NCI-H82 treated with DMSO at 0.1 percent for 48 hours (cell line): Measurements from ENCODE around the gene GLDN.
"Not testable (repeated sequence)": the region's sequence is repeated elsewhere in the genome, so short reads cannot be mapped to it uniquely, and the experiment has no call there.

Source experiments
- DNase-seq: peaks from one replicate; lab custom pipeline; 2025; ENCODE audit not compliant: unreplicated experiment; lab: John Stamatoyannopoulos, UW

The GLDN gene

DNA sequence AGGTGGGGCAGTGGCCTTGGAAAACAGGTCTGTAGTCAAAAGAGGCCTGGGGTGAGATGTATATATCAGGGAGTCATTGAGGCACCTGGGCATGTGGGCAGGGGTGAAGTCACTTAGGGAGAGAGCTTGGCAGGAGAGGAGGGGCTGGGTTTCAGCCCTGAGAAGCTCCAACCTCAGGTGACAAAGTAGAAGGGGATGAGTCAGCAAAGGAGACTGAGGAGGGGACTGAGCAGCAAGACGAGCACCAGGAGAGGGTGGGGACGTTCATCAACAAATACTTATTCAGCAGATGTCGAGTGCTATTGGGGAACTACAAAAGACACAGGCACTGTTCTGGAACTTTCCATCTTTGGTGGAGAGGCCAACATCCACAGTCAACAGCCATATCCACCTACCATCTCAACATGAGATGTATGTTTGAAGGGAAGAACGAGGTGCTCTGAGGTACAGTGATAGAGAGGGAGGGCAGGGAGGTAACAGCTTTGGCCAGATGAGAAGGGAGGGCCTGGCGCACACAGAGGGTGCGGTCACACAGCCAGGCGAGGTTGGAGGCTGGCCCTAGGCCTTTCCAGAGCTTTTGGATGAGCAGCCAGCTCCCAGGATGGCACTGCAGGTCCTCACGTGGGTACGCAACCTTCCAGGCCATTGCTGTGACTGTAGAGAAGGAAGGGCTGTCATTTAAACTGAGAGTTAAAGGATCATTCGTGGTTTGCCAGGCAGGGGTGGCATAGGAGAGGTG is 45.7 kb downstream of the GLDN start:
- no peak for DNase-seq

DNA sequence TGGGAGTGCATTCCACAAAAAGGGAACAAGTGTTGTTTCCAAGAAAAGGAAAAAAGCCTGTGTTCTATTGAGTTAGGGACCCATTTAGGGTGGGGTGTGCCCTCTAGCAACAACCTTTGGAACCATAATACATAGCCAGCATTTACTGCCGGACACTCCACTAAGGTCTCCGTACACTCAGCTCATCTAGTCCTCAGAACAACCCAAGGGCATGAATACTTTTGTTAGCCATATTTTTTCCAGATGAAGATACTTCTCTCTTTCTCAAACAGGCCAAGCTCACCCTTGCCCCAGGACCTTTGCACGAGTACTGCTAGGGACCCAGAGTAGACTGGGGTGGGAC is 46.2 kb downstream of the GLDN start:
- DNase-seq, result no peak

DNA sequence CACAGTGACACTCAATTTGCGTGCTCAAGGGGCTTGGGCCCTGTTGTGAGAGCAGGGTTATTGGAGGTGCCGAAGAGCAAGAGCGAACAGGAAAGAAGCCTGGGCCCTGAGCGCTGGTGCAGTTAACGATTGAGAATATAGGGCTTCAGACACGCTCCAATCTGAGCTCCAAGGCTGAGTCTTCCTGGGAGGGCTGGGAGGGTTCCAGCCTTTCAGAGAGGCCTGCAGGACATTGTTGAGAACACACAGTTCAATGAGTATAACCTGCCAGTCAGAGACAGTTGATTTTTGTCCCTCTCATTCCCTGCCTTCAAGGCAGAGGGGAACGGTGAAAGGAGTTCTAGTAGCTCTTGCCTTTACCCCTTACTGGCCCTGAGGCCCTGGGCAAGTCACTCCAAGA is 47.3 kb downstream of the GLDN start:
- DNase-seq, result no peak

DNA sequence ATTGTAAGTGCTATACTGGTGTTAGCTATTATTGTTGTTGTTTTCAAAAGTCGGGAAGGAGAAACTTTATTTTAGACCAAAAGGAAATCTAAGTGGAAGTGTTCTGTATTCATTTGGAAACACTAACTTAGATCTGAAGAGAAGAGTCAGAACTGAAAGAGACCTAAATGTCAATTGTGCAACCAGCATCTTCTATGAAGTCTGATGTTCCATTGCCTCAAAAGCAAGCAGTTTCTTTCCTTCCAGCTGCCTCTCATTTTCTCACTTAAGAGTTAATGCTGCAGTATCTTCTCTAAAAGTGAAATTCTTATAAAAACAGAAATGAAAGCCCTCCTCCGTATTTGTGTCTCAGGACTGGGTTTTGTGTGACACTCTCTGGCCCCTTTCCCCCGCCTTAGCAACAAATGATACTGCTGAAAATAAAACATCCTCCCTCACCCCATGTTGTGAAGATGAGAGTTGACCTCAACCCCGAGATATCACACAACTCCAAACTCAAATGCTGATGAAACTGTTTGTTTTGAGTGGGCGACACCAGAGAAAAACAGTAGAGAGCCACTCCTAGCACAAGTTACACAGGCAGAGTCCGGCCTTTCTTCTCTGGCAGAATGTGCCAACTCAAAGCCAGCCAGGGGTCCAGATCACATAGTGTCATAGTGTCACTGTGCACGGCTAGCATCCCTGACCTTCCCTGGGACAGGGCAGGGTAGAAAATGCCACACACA is 48.9 kb downstream of the GLDN start:
- no peak for DNase-seq

DNA sequence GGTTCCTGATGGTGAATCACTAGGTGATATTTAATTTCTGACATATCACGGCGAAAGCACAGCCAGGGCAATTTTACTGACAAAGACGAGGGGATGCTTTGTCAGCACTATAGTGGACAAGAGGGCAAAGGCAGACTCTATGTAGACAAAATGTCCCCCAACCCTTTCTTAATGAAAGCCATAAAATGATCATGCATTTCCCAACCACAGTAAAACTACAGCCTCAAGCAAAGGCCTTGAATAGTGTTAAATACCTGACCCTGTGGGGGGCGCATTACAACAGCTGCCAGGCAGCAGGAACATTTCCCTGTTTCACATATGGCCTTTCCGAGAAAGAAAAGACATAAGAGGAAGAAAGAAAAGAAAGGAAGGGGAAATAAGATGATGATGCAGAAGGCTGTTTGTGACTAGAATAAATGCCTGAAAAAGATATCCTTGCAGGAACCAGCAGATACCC is 49.5 kb downstream of the GLDN start:
- DNase-seq, result no peak

DNA sequence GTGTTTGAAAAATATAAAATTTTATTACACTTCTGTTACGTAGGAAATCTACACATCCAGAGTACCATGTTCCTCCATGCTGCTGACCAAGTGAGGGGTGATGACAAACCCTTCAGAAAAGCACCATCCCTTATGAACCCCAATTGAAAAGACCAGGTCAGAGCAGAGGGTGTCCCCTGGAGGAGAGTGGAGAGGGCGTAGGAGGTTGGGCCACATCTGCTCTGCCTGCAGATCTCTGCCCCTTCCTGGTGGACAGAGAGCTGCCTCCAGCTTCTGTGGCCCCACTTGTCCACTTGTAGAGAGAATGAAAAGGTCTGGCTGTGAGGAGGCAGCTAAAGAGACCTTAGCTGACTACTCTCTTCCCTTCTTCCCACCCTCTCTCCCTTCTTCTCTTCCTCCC is 55.5 kb downstream of the GLDN start:
- DNase-seq, result no peak

DNA sequence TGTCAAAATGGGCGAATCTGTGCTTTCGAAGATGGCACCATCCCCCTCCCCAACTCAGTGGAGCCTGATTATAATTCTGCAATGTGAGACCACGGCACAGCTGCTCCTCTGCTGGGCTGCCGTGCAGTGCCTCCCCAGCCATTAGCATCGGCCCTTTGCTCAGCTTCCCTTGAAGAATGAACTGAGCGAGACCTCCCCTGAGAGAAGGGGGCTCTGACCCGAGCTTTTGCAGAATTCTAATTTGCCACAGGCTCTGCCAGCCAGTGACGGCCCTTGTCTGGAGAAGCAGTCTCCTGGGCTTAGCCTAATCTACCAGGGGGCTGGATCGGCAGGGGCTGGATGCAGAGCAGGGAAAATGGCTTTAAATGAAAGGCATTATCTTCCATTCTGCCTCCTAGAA is 57.2 kb downstream of the GLDN start:
- no peak for DNase-seq

DNA sequence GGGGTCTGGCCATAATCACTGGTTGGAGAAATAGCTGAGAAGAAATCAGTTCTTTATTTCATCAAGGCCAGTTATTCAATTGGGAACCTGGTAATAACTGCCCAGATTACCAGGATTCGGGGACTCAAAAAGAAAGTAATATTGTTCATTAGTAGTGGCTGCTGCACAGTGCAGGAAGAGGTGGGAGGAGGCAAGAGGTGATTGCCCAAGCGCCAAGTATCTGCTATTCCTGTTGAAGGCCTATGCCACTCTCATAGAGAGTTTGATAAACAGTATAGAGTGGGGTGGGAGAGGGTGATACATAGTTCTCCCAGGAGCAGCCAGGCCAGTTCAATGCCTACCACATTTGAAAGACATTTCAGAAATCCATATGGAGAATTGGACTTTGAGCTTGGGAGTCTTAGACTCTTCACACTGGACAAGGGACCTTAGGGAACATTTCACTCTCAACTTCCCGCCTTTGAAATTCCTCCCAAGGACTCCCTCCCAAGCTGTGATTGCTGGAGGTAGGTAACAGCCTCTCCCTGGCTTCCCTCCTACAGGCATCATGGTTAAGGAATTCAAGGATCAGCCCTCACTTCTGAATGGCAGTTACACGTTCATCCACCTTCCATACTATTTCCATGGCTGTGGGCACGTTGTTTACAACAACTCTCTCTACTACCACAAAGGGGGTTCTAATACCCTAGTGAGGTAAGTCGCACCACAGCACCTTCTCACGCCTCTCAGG is 59.8 kb downstream of the GLDN start:
- no peak for DNase-seq

DNA sequence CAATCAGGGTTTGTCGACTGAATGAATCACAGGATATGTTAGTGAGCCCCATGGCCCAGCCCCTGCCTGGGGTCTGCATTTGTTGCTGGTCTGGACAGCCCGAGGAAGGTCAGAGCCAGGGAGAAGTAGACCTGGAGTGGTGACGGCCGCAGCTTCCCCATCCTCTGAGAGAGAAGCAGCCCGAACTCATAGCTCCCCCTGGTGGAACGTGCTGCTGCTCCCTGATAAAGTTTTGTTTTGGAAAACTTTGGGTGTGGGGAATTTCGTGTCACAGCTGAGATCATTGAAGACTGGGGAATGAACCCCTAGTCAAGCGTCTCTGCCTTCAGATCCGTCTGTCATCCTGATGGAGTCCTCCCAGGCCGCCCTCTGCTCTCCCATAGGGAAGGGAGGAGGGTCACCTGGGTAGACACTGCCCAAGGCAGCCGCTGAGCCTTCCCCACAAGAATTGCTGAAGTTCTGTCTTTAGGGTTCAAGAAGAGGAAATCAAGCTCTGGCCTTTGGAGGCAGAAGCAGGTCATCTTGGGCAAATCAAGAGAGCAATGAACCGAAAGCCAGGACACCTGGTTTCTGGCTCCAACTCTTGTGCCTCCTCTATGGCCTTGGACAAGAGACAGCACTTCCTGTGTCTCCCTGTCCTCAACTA is 60.5 kb downstream of the GLDN start:
- DNase-seq, result no peak

DNA sequence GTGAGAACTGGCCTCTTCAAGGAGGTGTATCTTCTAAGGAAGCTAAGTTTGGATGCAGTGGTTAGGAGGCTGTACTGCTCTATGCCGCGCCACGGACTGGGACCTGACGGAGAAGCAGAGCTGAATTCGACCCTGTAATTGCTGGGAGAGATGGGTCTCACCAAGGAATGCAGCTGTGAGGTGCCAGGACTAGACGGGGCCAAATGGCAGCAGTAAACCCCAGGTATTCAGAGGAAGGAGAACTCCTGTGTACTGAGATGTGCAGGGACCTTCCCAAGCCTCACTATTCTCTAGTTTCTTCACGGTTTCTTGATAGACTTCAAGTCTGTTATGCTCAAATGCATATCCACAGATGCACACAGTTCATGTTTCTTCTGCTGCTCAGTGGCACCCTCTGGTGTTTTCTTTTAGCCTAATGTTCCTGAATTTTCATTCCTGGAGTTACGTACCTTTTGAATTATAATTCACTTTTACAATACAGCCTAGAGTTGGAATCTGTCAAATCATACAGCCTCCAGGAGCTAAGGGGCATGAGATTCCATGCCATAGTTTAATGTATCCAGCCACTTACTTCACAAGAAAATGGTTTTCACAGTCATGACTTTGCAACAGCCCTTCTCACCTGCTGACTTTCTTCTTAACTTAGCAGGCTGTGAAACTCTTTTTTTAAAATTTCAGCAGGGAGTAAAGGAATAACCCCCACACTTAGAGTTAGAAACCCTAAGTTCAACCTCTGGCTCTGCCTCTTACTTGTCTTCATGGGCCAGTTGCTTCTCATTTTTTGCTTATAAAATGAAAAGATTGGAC is 61.8 kb downstream of the GLDN start:
- DNase-seq, result no peak

DNA sequence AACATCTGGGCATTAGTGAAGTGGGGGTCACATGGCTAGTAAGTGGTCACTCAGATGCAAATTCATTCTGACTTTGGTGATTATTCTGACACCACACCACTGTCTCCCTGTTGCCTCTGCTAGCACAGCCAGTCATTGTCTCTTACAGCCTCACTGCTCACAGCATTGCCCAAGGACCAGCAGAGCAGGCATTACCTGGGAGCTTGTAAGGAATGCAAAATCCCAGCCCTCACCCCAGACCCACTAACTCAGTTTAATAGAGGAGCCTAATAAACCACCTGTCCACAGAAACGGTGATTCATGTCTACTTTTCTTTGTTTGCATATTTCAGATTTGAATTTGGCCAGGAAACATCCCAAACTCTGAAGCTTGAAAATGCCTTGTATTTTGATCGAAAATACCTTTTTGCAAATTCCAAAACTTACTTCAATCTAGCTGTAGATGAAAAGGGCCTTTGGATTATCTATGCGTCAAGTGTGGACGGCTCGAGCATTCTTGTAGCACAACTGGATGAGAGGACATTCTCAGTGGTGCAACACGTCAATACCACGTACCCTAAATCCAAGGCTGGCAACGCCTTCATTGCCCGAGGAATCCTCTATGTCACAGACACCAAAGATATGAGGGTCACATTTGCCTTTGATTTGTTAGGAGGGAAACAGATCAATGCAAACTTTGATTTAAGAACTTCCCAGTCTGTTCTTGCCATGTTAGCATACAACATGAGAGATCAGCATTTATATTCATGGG is 62.7 kb downstream of the GLDN start:
- DNase-seq, result no peak

DNA sequence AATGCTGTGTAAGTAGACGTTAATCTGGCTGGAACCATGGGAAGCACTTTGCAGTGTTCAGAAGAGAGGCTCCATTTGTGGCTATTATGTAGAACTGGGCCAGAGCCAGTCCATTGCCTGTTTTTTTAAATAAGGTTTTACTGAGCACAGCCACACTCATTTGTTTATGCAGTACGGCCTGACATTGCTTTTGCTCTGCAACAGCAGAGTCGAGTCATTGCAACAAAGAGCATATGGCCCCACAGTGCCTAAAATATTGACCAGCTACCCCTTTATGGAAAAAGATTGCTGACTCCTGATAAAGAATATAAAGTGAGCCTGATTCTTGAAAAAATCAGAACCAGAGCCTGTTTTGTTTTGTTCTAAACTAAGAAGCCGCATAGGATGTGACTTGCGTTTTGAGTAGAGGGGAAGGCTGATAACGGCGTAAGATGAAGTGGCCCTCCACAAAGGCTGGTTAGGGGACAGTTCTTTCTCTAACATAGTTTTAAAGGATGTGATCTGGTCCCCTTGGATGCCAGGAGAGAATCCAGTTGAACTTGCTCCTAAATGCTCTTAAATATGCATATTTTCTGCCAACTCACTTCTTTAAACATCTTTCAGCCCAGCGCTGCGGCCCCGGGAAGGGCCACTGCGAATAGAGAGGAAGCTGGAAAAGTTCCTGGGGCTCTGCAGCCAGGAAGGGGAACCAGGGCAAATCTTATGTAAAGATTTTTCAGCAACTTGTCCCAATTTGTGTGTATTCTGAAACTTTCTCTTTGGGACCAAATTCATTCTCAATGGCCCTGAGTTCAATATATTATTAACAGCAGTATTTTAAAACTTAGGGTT is 64.5 kb downstream of the GLDN start:
- no peak for DNase-seq

DNA sequence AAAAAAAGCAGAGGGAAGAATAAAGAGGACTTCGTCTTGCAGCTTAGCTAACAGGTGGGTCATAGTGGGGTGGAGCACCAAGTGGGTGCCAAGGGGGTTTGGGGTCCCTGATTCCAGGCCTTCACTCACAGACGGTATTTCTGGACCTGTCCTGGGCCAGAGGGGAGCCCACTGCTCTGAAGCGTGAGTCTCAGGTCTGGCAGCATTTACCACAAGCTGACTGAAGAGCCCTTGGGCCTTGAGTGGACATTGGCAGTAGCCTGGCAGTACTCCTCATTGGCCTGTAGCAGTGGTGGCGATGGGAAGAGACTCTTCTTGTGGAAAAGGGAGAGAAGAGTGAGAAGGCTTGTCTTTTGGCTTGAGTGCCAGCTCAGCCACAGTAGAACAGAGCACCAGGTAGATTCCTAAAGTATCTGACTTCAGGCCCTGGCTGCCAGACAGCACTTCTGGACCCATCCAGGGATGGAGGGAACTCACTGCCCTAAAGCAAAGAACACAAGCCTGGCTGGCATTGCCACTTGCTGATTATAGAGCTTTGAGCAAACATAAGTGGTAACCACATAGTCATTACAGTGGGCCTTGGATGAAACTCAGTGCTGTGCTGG is 72.9 kb downstream of the GLDN start:
- no peak for DNase-seq

DNA sequence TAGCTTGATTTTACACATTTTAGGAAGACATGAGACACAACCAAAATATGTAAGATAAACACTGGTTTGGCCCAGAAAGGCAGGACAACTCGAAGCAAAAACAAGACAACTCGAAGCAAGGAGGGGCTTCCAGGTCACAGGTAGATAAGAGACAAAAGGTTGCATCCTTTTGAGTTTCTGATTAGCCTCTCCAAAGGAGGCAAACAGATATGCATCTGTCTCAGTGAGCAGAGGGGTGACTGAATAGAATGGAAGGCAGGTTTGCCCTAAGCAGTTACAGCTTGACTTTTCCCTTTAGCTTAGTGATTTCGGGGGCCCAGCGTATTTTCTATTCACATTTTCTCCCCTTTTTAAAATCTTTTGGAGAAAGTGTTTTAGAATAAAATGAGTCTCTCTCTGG is 74.7 kb downstream of the GLDN start:
- no peak for DNase-seq

DNA sequence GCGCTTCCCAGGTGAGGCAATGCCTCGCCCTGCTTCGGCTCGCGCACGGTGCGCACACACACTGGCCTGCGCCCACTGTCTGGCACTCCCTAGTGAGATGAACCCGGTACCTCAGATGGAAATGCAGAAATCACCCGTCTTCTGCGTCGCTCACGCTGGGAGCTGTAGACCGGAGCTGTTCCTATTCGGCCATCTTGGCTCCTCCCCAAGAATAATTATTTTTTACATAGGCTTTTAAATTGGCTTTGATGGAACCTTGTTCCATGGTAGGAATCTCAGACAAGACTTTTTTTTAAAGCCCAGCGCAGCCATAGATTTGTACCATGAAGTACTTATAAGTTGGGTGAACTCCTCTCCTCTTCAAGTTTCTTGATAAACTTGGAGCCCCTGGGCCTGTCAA is 81.6 kb downstream of the GLDN start:
- DNase-seq, result not testable (repeated sequence)

DNA sequence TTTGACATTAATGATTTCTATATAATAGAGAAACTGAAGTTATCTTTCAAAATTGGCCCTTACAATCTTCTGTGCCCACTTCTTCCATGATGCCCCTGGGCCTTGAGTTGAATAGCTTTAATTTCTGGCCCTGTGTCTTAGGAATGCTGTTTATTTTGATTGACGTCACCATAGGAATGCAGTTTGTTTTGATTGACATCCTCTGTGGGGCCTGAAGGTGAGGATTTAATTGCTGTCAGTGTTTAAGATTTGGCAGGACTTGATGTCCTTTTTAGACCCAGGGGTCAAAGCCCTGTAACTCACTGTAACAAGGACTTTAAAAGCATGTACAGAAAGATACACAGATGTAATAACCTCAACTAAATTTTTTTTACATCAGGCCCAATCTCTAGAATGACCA is 83.3 kb downstream of the GLDN start:
- DNase-seq, result no peak

DNA sequence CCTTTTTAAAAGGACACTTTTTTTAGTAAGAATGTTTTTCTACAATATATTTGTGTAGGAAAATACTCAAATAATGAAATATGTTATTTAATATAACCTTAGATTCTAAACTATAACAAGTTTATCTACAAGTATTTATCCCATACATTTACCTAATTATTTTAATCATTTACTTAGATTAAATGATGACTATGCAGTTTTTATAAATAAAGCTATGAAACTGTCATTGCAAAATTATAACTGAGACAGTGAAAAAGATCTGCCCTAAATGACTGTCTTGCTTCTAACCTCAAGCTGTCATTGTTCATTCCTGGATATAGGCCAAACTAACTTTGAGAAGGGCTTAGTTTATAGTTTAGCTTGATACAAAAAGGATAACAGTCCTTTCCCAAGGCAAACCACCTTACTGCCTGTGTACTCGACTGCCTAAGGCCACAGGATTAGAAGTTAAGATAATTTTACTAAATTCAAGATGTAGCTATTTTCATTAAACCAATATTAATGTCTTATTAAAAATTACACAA is 84.1 kb downstream of the GLDN start:
- DNase-seq, result no peak

DNA sequence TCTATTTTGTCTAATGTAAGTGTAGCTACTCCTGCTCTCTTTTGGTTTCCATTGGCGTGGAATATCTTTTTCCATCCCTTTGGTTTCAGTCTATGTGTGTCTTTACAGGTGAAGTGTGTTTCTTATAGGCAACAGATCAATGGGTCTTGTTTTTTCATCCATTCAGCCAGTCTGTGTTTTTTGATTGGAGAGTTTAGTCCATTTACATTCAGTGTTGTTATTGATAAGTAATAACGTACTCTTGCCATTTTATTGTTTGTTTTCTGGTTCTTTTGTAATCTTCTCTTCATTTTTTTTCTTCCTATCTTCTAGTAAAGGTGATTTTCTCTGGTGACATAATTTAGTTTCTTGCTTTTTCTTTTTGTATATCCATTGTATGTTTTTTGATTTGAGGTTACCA is 97.1 kb downstream of the GLDN start:
- DNase-seq, result no peak
